ENCODE data around the gene ARFRP1. TPM values are rescaled to one million over a fixed set of nuclear protein-coding genes. Genes with fewer than 3 reads are reported as not detected.

ARFRP1 gene
- total and polyA plus RNA-seq, 2 experiments from 2014 or later: 16.7 to 24.6 TPM

DNA sequence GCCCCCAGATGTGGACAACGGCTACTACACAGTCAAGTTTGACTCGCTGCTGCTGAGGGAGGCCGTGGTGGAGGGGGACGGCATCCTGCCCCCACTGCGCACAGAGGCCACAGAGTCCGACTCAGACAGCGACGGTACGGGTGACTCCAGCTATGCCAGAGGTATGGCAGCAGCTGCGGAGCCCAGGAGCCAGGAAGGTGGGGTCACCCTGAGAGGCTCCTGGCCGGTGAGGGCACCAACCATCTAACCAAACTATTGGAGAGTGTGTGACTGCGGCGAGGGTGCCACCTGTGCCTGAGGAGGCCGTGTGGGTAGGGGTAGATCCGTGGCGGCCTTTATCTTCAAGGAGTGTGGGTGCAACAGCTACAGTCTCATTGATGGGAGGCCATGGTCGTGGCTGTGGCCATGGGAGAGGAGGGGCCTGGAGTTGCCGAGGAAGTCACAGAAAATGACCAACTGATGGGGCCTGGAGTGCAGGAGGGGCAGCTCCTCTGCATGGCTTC, 25.9 kb upstream of the ARFRP1 start:
- H3K79me2 ChIP-seq (replicated peaks; ENCODE audit: insufficient read depth): no peaks in the 10 kb centered on the region
- H3K27me3 ChIP-seq (ENCODE audit: insufficient read depth): peaks cover 6% of the 10 kb centered on the region
- no peaks in the 10 kb centered on the region; the same call in 1 of the 2 replicates for H3K4me1 ChIP-seq (ENCODE audit: insufficient read depth)
- TF ChIP-seq, protein P1, sequence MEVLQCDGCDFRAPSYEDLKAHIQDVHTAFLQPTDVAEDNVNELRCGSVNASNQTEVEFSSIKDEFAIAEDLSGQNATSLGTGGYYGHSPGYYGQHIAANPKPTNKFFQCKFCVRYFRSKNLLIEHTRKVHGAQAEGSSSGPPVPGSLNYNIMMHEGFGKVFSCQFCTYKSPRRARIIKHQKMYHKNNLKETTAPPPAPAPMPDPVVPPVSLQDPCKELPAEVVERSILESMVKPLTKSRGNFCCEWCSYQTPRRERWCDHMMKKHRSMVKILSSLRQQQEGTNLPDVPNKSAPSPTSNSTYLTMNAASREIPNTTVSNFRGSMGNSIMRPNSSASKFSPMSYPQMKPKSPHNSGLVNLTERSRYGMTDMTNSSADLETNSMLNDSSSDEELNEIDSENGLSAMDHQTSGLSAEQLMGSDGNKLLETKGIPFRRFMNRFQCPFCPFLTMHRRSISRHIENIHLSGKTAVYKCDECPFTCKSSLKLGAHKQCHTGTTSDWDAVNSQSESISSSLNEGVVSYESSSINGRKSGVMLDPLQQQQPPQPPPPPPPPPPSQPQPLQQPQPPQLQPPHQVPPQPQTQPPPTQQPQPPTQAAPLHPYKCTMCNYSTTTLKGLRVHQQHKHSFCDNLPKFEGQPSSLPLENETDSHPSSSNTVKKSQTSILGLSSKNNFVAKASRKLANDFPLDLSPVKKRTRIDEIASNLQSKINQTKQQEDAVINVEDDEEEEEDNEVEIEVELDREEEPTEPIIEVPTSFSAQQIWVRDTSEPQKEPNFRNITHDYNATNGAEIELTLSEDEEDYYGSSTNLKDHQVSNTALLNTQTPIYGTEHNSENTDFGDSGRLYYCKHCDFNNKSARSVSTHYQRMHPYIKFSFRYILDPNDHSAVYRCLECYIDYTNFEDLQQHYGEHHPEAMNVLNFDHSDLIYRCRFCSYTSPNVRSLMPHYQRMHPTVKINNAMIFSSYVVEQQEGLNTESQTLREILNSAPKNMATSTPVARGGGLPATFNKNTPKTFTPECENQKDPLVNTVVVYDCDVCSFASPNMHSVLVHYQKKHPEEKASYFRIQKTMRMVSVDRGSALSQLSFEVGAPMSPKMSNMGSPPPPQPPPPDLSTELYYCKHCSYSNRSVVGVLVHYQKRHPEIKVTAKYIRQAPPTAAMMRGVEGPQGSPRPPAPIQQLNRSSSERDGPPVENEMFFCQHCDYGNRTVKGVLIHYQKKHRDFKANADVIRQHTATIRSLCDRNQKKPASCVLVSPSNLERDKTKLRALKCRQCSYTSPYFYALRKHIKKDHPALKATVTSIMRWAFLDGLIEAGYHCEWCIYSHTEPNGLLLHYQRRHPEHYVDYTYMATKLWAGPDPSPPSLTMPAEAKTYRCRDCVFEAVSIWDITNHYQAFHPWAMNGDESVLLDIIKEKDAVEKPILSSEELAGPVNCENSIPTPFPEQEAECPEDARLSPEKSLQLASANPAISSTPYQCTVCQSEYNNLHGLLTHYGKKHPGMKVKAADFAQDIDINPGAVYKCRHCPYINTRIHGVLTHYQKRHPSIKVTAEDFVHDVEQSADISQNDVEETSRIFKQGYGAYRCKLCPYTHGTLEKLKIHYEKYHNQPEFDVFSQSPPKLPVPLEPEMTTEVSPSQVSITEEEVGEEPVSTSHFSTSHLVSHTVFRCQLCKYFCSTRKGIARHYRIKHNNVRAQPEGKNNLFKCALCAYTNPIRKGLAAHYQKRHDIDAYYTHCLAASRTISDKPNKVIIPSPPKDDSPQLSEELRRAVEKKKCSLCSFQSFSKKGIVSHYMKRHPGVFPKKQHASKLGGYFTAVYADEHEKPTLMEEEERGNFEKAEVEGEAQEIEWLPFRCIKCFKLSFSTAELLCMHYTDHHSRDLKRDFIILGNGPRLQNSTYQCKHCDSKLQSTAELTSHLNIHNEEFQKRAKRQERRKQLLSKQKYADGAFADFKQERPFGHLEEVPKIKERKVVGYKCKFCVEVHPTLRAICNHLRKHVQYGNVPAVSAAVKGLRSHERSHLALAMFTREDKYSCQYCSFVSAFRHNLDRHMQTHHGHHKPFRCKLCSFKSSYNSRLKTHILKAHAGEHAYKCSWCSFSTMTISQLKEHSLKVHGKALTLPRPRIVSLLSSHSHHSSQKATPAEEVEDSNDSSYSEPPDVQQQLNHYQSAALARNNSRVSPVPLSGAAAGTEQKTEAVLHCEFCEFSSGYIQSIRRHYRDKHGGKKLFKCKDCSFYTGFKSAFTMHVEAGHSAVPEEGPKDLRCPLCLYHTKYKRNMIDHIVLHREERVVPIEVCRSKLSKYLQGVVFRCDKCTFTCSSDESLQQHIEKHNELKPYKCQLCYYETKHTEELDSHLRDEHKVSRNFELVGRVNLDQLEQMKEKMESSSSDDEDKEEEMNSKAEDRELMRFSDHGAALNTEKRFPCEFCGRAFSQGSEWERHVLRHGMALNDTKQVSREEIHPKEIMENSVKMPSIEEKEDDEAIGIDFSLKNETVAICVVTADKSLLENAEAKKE (CRISPR knock-in tag; IDR thresholded peaks at IDR 0.05): no peak
- TF ChIP-seq CREB1 (CRISPR knock-in tag; IDR thresholded peaks at IDR 0.05; ENCODE audit: low read depth): no peak
- TF ChIP-seq ZNF114 (CRISPR knock-in tag; IDR thresholded peaks at IDR 0.05): no peak
- TF ChIP-seq NANOG (IDR thresholded peaks at IDR 0.05; ENCODE audit: borderline replicate concordance): no peak
- TF ChIP-seq EZH2phosphoT487 (IDR thresholded peaks at IDR 0.05; ENCODE audit: unreplicated experiment): no peak
- no peak for TF ChIP-seq STAT1 (IDR thresholded peaks at IDR 0.05; ENCODE audit: unreplicated experiment)
- TF ChIP-seq, protein P2, sequence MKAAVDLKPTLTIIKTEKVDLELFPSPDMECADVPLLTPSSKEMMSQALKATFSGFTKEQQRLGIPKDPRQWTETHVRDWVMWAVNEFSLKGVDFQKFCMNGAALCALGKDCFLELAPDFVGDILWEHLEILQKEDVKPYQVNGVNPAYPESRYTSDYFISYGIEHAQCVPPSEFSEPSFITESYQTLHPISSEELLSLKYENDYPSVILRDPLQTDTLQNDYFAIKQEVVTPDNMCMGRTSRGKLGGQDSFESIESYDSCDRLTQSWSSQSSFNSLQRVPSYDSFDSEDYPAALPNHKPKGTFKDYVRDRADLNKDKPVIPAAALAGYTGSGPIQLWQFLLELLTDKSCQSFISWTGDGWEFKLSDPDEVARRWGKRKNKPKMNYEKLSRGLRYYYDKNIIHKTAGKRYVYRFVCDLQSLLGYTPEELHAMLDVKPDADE (IDR thresholded peaks at IDR 0.05): no peak
- TF ChIP-seq JUNB (IDR thresholded peaks at IDR 0.05; ENCODE audit: unreplicated experiment): no peak
- no peak for TF ChIP-seq ZNF331 (CRISPR knock-in tag; IDR thresholded peaks at IDR 0.05; ENCODE audit: low read depth)
- TF ChIP-seq, protein P3, sequence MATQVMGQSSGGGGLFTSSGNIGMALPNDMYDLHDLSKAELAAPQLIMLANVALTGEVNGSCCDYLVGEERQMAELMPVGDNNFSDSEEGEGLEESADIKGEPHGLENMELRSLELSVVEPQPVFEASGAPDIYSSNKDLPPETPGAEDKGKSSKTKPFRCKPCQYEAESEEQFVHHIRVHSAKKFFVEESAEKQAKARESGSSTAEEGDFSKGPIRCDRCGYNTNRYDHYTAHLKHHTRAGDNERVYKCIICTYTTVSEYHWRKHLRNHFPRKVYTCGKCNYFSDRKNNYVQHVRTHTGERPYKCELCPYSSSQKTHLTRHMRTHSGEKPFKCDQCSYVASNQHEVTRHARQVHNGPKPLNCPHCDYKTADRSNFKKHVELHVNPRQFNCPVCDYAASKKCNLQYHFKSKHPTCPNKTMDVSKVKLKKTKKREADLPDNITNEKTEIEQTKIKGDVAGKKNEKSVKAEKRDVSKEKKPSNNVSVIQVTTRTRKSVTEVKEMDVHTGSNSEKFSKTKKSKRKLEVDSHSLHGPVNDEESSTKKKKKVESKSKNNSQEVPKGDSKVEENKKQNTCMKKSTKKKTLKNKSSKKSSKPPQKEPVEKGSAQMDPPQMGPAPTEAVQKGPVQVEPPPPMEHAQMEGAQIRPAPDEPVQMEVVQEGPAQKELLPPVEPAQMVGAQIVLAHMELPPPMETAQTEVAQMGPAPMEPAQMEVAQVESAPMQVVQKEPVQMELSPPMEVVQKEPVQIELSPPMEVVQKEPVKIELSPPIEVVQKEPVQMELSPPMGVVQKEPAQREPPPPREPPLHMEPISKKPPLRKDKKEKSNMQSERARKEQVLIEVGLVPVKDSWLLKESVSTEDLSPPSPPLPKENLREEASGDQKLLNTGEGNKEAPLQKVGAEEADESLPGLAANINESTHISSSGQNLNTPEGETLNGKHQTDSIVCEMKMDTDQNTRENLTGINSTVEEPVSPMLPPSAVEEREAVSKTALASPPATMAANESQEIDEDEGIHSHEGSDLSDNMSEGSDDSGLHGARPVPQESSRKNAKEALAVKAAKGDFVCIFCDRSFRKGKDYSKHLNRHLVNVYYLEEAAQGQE (IDR thresholded peaks at IDR 0.05; ENCODE audit: unreplicated experiment): no peak
- TF ChIP-seq, protein P4, sequence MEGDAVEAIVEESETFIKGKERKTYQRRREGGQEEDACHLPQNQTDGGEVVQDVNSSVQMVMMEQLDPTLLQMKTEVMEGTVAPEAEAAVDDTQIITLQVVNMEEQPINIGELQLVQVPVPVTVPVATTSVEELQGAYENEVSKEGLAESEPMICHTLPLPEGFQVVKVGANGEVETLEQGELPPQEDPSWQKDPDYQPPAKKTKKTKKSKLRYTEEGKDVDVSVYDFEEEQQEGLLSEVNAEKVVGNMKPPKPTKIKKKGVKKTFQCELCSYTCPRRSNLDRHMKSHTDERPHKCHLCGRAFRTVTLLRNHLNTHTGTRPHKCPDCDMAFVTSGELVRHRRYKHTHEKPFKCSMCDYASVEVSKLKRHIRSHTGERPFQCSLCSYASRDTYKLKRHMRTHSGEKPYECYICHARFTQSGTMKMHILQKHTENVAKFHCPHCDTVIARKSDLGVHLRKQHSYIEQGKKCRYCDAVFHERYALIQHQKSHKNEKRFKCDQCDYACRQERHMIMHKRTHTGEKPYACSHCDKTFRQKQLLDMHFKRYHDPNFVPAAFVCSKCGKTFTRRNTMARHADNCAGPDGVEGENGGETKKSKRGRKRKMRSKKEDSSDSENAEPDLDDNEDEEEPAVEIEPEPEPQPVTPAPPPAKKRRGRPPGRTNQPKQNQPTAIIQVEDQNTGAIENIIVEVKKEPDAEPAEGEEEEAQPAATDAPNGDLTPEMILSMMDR (conservative IDR thresholded peaks at IDR 0.05; ENCODE audit: low read depth in 2 of 2): no peak
- no peak for TF ChIP-seq EZH2 (IDR thresholded peaks at IDR 0.05; ENCODE audit: low read depth, unreplicated experiment)
- TF ChIP-seq POLR2AphosphoS5 (IDR thresholded peaks at IDR 0.05; ENCODE audit: low read depth): no peak
- H3K27ac ChIP-seq (ENCODE audit: low read depth): no peak overlapping the region
- H3F3A ChIP-seq (replicated peaks; ENCODE audit: low read depth): peaks cover 12% of the 10 kb centered on the region
- no peak overlapping the region for H3K4me3 ChIP-seq
- H3K36me3 Mint-ChIP-seq (ENCODE audit: low read depth): peaks cover 15% of the 10 kb centered on the region
- H3K9me3 Mint-ChIP-seq: no peaks in the 10 kb centered on the region; the same call in 2 of the 3 replicates
- DNase-seq (ENCODE audit: low spot score) (no peak), ATAC-seq (no peak)
- H3K36me3 ChIP-seq (ENCODE audit: insufficient read depth): no peaks in the 10 kb centered on the region
- no peak overlapping the region for H3K4me2 ChIP-seq
- H3K27me3 Mint-ChIP-seq (ENCODE audit: insufficient read depth, low read depth, poor library complexity): peaks cover 14% of the 10 kb centered on the region
- H3K4me3 Mint-ChIP-seq: no peak overlapping the region; the same call in 2 of the 3 replicates
- H3K9me2 ChIP-seq (ENCODE audit: insufficient read depth): 0 out of 2 replicates have a peak, but pooled peaks cover 5% of the 10 kb centered on the region
- H4K20me1 ChIP-seq (replicated peaks; ENCODE audit: insufficient read depth): no peaks in the 10 kb centered on the region
- H3K4me1 Mint-ChIP-seq: no peaks in the 10 kb centered on the region
- H3K27ac Mint-ChIP-seq: no peak overlapping the region
- H2AFZ ChIP-seq: no peak overlapping the region
